K562 (cell line): ENCODE measurements around the gene ARID4B. TPM values are rescaled to one million over a fixed set of nuclear protein-coding genes. Genes with fewer than 3 reads are reported as not detected.

Experiments used
- CAMTA2 ChIP-seq: fragments of 250-450 bp; sonication (Bioruptor Pico); conservative IDR thresholded peaks from 2 replicates; pipeline ENCODE4 v1.5.1; 2022
- EHMT2 ChIP-seq: fragments of 450-650 bp; IDR thresholded peaks from 2 replicates; pipeline ENCODE4 v1.6.1; 2018; ENCODE audit warnings: antibody characterized with exemption
- ELF2 ChIP-seq: fragments of 250-450 bp; sonication (Bioruptor Pico); IDR thresholded peaks from 2 replicates; pipeline ENCODE4 v1.5.0; 2021; ENCODE audit warnings: mild to moderate bottlenecking
- GATAD2A ChIP-seq: fragments of 450-650 bp; IDR thresholded peaks from 2 replicates; pipeline ENCODE4 v1.6.1; 2017
- ID3 ChIP-seq, 2 experiments: fragments of 250-450 bp in 1 of 2; fragments of 450-650 bp in 1 of 2; sonication (Bioruptor Pico) in 1 of 2; IDR thresholded peaks; 2 replicates each; pipeline versions ENCODE4 v1.6.1 to v1.8.0; 2016 to 2021; ENCODE audit warnings: mild to moderate bottlenecking in 2 of 2, moderate library complexity in 2 of 2, missing compliant biosample characterization in 1 of 2, missing genetic modification characterization in 1 of 2
- JUND ChIP-seq, 2 experiments: IDR thresholded peaks; 2 replicates in 1 of 2; 3 replicates in 1 of 2; pipeline ENCODE4 v1.6.1; 2011; ENCODE audit warnings: borderline replicate concordance in 2 of 2, low read depth in 2 of 2, low read length in 2 of 2, improper control_type of control experiment in 1 of 2, missing biosample characterization in 1 of 2, missing genetic modification characterization in 1 of 2, missing genetic modification reagents in 1 of 2
- KLF16 ChIP-seq: IDR thresholded peaks from 2 replicates; pipeline ENCODE4 v1.6.1; 2016; ENCODE audit warnings: antibody characterized with exemption
- L3MBTL2 ChIP-seq: fragments of 450-650 bp; IDR thresholded peaks from 2 replicates; pipeline ENCODE4 v1.6.1; 2016; ENCODE audit warnings: mild to moderate bottlenecking, moderate library complexity
- MAFG ChIP-seq: fragments of 450-650 bp; conservative IDR thresholded peaks from 2 replicates; pipeline ENCODE4 v1.6.1; 2016; ENCODE audit warnings: missing genetic modification characterization, missing compliant biosample characterization
- MECOM ChIP-seq: fragments of 250-450 bp; sonication (Bioruptor Pico); IDR thresholded peaks from 2 replicates; pipeline ENCODE4 v1.8.0; 2022; ENCODE audit warnings: inconsistent platforms
- MTF1 ChIP-seq: fragments of 250-450 bp; sonication (Bioruptor Pico); IDR thresholded peaks from 2 replicates; pipeline ENCODE4 v1.9.0; 2021; ENCODE audit warnings: moderate library complexity, mild to moderate bottlenecking, inconsistent platforms, borderline replicate concordance
- NCOA1 ChIP-seq: fragments of 450-650 bp; IDR thresholded peaks from 2 replicates; pipeline ENCODE4 v1.6.1; 2016; ENCODE audit warnings: low read depth
- NFE2L1 ChIP-seq: fragments of 450-650 bp; IDR thresholded peaks from 2 replicates; pipeline ENCODE4 v1.6.1; 2016; ENCODE audit warnings: missing genetic modification characterization, low read depth, mild to moderate bottlenecking, missing compliant biosample characterization, moderate library complexity, borderline replicate concordance
- POU5F1 ChIP-seq: fragments of 150-350 bp; IDR thresholded peaks from 2 replicates; pipeline ENCODE4 v1.6.1; 2014; ENCODE audit warnings: borderline replicate concordance, low read length, low read depth, mild to moderate bottlenecking; ENCODE audit not compliant: partially characterized antibody
- PTRF ChIP-seq: fragments of 450-650 bp; IDR thresholded peaks from 2 replicates; pipeline ENCODE4 v1.6.1; 2016; ENCODE audit warnings: mild to moderate bottlenecking, missing genetic modification characterization, missing compliant biosample characterization
- SMAD3 ChIP-seq: fragments of 450-650 bp; formaldehyde crosslinking; conservative IDR thresholded peaks from 2 replicates; pipeline ENCODE4 v1.4.0; 2020; ENCODE audit warnings: mild to moderate bottlenecking
- SOX6 ChIP-seq: fragments of 450-650 bp; IDR thresholded peaks from 2 replicates; pipeline ENCODE4 v1.6.1; 2014; ENCODE audit warnings: mild to moderate bottlenecking
- ZBTB11 ChIP-seq, 3 experiments: fragments of 200-800 bp in 1 of 3; fragments of 250-450 bp in 1 of 3; fragments of 450-650 bp in 1 of 3; sonication (Bioruptor Pico) in 1 of 3; sonication (Bioruptor generic) in 1 of 3; formaldehyde crosslinking in 1 of 3; IDR thresholded peaks; 2 replicates each; pipeline versions ENCODE4 v1.6.1 to v1.8.0; 2016 to 2022; ENCODE audit warnings: mild to moderate bottlenecking in 2 of 3, missing genetic modification characterization in 2 of 3, missing compliant biosample characterization in 1 of 3, moderate library complexity in 1 of 3
- polyA plus RNA-seq, 8 experiments: library from polyadenylated mRNA; depleted of rRNA in 4 of 8; stranded (reverse) in 5 of 8; unstranded in 3 of 8; fragments of >200 nt; fragmentation: Nextera tagmentation in 2 of 8; fragmentation: Illumina TruSeq in 1 of 8; extraction: Ambion mirVana in 2 of 8; extraction: Trizol in 1 of 8; gene quantifications; 2 replicates each; pipeline versions ENCODE4 v1.2.1 to v1.2.3, GENCODE V29; 2011 to 2014; ENCODE audit warnings: inconsistent platforms in 1 of 8, missing spikeins in 1 of 8
- total RNA-seq, 7 experiments: library from RNA; depleted of rRNA in 6 of 7; stranded (reverse); fragments of >200 nt in 6 of 7; fragmentation: Illumina TruSeq in 2 of 7; extraction: Trizol in 2 of 7; gene quantifications; 2 replicates each; pipeline versions ENCODE4 v1.2.1 to v1.2.3, GENCODE V29; 2011 to 2021; ENCODE audit warnings: low replicate concordance in 1 of 7
- TF ChIP-seq, protein P1 (sequence below), 3 experiments: IDR thresholded peaks in 2 of 3; conservative IDR thresholded peaks in 1 of 3; 2 replicates each; pipeline ENCODE4 v1.5.1; 2011 to 2012; ENCODE audit warnings: low read length in 3 of 3, mild to moderate bottlenecking in 3 of 3, control low read depth in 2 of 3, improper control_type of control experiment in 1 of 3, inconsistent platforms in 1 of 3, low read depth in 1 of 3, mixed read lengths in 1 of 3, moderate library complexity in 1 of 3; ENCODE audit not compliant: insufficient read depth in 2 of 3
- TF ChIP-seq, protein P2 (sequence below): fragments of 250-450 bp; sonication (Bioruptor Pico); IDR thresholded peaks from 2 replicates; pipeline ENCODE4 v1.5.0; 2021

Gene ARID4B
- total and polyA plus RNA-seq, 9 of the 15 experiments (the other 6 are each of a cell fraction or from before 2014, with no cell fraction given): 8.4 to 38.9 (median 18.5) TPM

- no peak for TF ChIP-seq NFE2L1 (tag)
- peak; percentile 78 for TF ChIP-seq L3MBTL2
- no peak for TF ChIP-seq POU5F1
- TF ChIP-seq EHMT2: no peak
- no peak for TF ChIP-seq SMAD3 (CRISPR knock-in tag)
- peak; percentile 61; the same call in 1 of the 2 replicates for TF ChIP-seq NCOA1
- peak; percentile 30; the same call in 1 of the 2 replicates for TF ChIP-seq SOX6
- no peak for TF ChIP-seq KLF16
- TF ChIP-seq, protein P1, sequence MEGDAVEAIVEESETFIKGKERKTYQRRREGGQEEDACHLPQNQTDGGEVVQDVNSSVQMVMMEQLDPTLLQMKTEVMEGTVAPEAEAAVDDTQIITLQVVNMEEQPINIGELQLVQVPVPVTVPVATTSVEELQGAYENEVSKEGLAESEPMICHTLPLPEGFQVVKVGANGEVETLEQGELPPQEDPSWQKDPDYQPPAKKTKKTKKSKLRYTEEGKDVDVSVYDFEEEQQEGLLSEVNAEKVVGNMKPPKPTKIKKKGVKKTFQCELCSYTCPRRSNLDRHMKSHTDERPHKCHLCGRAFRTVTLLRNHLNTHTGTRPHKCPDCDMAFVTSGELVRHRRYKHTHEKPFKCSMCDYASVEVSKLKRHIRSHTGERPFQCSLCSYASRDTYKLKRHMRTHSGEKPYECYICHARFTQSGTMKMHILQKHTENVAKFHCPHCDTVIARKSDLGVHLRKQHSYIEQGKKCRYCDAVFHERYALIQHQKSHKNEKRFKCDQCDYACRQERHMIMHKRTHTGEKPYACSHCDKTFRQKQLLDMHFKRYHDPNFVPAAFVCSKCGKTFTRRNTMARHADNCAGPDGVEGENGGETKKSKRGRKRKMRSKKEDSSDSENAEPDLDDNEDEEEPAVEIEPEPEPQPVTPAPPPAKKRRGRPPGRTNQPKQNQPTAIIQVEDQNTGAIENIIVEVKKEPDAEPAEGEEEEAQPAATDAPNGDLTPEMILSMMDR (IDR thresholded peaks at IDR 0.05 in 2 of 3, conservative IDR thresholded peaks at IDR 0.05 in 1 of 3; ENCODE audit: insufficient read depth in 2 of 3, low read depth in 1 of 3, low read length in 3 of 3): peak in 1 of 3 experiments; percentile 34; a peak in 1 of 6 replicates
- TF ChIP-seq MAFG (tag): 0 out of 2 replicates have a peak, but pooled peaks have one; percentile 34
- TF ChIP-seq, protein P2, sequence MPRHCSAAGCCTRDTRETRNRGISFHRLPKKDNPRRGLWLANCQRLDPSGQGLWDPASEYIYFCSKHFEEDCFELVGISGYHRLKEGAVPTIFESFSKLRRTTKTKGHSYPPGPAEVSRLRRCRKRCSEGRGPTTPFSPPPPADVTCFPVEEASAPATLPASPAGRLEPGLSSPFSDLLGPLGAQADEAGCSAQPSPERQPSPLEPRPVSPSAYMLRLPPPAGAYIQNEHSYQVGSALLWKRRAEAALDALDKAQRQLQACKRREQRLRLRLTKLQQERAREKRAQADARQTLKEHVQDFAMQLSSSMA (CRISPR knock-in tag): peak; percentile 43; the same call in 1 of the 2 replicates
- TF ChIP-seq MECOM: no peak
- no peak for TF ChIP-seq CAMTA2 (CRISPR knock-in tag)
- TF ChIP-seq ZBTB11 (CRISPR knock-in tag; IDR thresholded peaks at IDR 0.05): peak in 1 of 3 experiments; percentile 77; a peak in 1 of 6 replicates
- peak; percentile 69 for TF ChIP-seq JUND (IDR thresholded peaks at IDR 0.05; ENCODE audit: borderline replicate concordance, low read depth, low read length)
- peak; percentile 30; the same call in 1 of the 3 replicates for TF ChIP-seq JUND (tag; IDR thresholded peaks at IDR 0.05; ENCODE audit: borderline replicate concordance, low read depth, low read length)
- no peak for TF ChIP-seq MTF1
- TF ChIP-seq ELF2 (CRISPR knock-in tag): peak; percentile 78; the same call in 1 of the 2 replicates
- TF ChIP-seq GATAD2A: no peak
- no peak for TF ChIP-seq PTRF (tag)
- TF ChIP-seq ID3 (CRISPR knock-in tag; IDR thresholded peaks at IDR 0.05): no peak
- TF ChIP-seq ID3 (tag; IDR thresholded peaks at IDR 0.05): no peak
These were observed 39.3 kb upstream of the ARID4B start, which contains the start of gene TBCE (continued) for GRCh38 chr1:235367000-235367908.
